Transverse colon (tissue), 4 donors: ENCODE data around the gene MARCHF3.

Experiments used
- CTCF ChIP-seq, 5 experiments: fragments of 200-600 bp in 3 of 5; fragments of 450-650 bp in 2 of 5; sonication (generic) in 3 of 5; IDR thresholded peaks; 1 replicate in 2 of 5; 2 replicates in 3 of 5; pipeline ENCODE4 v1.5.1; 2016 to 2017; ENCODE audit warnings: antibody characterized with exemption in 5 of 5, inconsistent platforms in 3 of 5, mild to moderate bottlenecking in 2 of 5, moderate library complexity in 1 of 5
- POLR2A ChIP-seq: fragments of 450-650 bp; IDR thresholded peaks from one replicate; pipeline ENCODE4 v1.6.1; 2016; ENCODE audit warnings: antibody characterized with exemption, mild to moderate bottlenecking, moderate library complexity
- POLR2AphosphoS5 ChIP-seq, 3 donors: sonication (generic); formaldehyde crosslinking; IDR thresholded peaks; one replicate each; pipeline ENCODE4 v1.6.1; 2016; ENCODE audit warnings: antibody characterized with exemption in 3 of 3

GRCh38 chr5:126914801-126915436, 115.4 kb downstream of the MARCHF3 start:
- TF ChIP-seq CTCF (IDR thresholded peaks at IDR 0.05) (no peak), POLR2A (no peak), POLR2AphosphoS5 (IDR thresholded peaks at IDR 0.05) (no peak)
